Mucosa of gallbladder (tissue), 1 donor: ENCODE results near the gene SH3RF3. TPM values are rescaled to one million over a fixed set of nuclear protein-coding genes. Genes with fewer than 3 reads are reported as not detected.
"Not testable (repeated sequence)": the region's sequence is repeated elsewhere in the genome, so short reads cannot be mapped to it uniquely, and the experiment has no call there.

Source experiments
- DNase-seq: peaks from one replicate; pipeline ENCODE4 v3.0.0-alpha.2; 2020; ENCODE audit warnings: low spot score
- total RNA-seq: library from RNA; stranded (reverse); gene quantifications from one replicate; pipeline ENCODE4 v1.2.1, GENCODE V29; 2021
- donor health status: DM: no; HTN: no; CAD: no.

Gene SH3RF3
- total RNA-seq, result 11.5 TPM

- peak; percentile 37 for DNase-seq
These were observed at the start of gene SH3RF3 for GRCh38 chr2:109128616-109129355. Gene SH3RF3, plus strand, starts transcription at chr2:109129205.

- no peak for DNase-seq
These were observed 49.4 kb upstream of the SH3RF3 start for GRCh38 chr2:109079590-109079989.

GRCh38 chr2:109080109-109080508 lies 48.9 kb upstream of the SH3RF3 start:
- no peak for DNase-seq

GRCh38 chr2:109080757-109081156 lies 48.2 kb upstream of the SH3RF3 start:
- DNase-seq, result no peak

GRCh38 chr2:109081374-109081773 lies 47.6 kb upstream of the SH3RF3 start:
- no peak for DNase-seq

GRCh38 chr2:109083771-109084170 lies 45.2 kb upstream of the SH3RF3 start:
- no peak for DNase-seq

GRCh38 chr2:109084341-109084740 lies 44.7 kb upstream of the SH3RF3 start:
- no peak for DNase-seq

GRCh38 chr2:109085912-109086742 lies 42.9 kb upstream of the SH3RF3 start:
- no peak for DNase-seq

GRCh38 chr2:109086743-109087020 lies 42.3 kb upstream of the SH3RF3 start:
- DNase-seq, result no peak

GRCh38 chr2:109087055-109087663 lies 41.8 kb upstream of the SH3RF3 start:
- no peak for DNase-seq

GRCh38 chr2:109089602-109090300 lies 39.3 kb upstream of the SH3RF3 start:
- DNase-seq, result no peak

- peak; percentile 0 for DNase-seq
These were observed 37.5 kb upstream of the SH3RF3 start for GRCh38 chr2:109091526-109091925.

- no peak for DNase-seq
These were observed 34.9 kb upstream of the SH3RF3 start for GRCh38 chr2:109094144-109094543.

- peak; percentile 4 for DNase-seq
These were observed 30.6 kb upstream of the SH3RF3 start for GRCh38 chr2:109098251-109098920.

- DNase-seq, result no peak
These were observed 30.1 kb upstream of the SH3RF3 start for GRCh38 chr2:109098921-109099273.

GRCh38 chr2:109102588-109103233 lies 26.3 kb upstream of the SH3RF3 start:
- no peak for DNase-seq

GRCh38 chr2:109105113-109105512 lies 23.9 kb upstream of the SH3RF3 start:
- DNase-seq, result no peak

- DNase-seq, result no peak
These were observed 20.3 kb upstream of the SH3RF3 start for GRCh38 chr2:109108740-109109139.

GRCh38 chr2:109109342-109109741 lies 19.7 kb upstream of the SH3RF3 start:
- no peak for DNase-seq

GRCh38 chr2:109110170-109110569 lies 18.8 kb upstream of the SH3RF3 start:
- DNase-seq, result no peak

GRCh38 chr2:109117181-109117580 lies 11.8 kb upstream of the SH3RF3 start:
- not testable (repeated sequence) for DNase-seq
